H1 (cell line): Measurements from ENCODE around the gene RPS28. TPM values are rescaled to one million over a fixed set of nuclear protein-coding genes. Genes with fewer than 3 reads are reported as not detected.

Experiments
- CTCF ChIA-PET: fragments of 300-600 bp; sonication (Branson Sonifier 250); formaldehyde crosslinking; loops from one replicate; lab custom pipeline; 2021; ENCODE audit not compliant: partially characterized antibody; lab: Charles Lee
- POLR2A ChIA-PET: fragments of 300-600 bp; sonication (Branson Sonifier 250); formaldehyde crosslinking; loops from one replicate; lab custom pipeline; 2021; ENCODE audit warnings: inconsistent platforms; ENCODE audit not compliant: partially characterized antibody; lab: Charles Lee
- DNase-seq, 2 experiments: peaks; one replicate each; pipeline versions ENCODE4 v3.0.0 to v3.0.0-alpha.2; 2010 to 2022; ENCODE audit warnings: low spot score in 2 of 2, low read depth in 1 of 2, mixed read lengths in 1 of 2
- FAIRE-seq: peaks from 2 replicates; lab custom pipeline; 2011; peaks lifted over from hg19 to GRCh38; lab: Jason Lieb, UNC
- H2AFZ ChIP-seq: 2 replicates; pipeline ENCODE4 v1.8.1; 2012; ENCODE audit warnings: low read length, inconsistent platforms
- H2AK5ac ChIP-seq: 2 replicates; pipeline ENCODE4 v1.6.1; 2013; ENCODE audit warnings: low read depth, low read length
- H2BK120ac ChIP-seq: replicated peaks from 2 replicates; pipeline ENCODE3; 2013; ENCODE audit warnings: low read depth, low read length, inconsistent platforms
- H2BK12ac ChIP-seq: 2 replicates; pipeline ENCODE4 v1.6.1; 2013; ENCODE audit warnings: low read depth, low read length
- H2BK15ac ChIP-seq: 2 replicates; pipeline ENCODE4 v1.6.1; 2013; ENCODE audit warnings: low read length
- H2BK20ac ChIP-seq: 2 replicates; pipeline ENCODE4 v1.6.1; 2013; ENCODE audit warnings: low read length
- H2BK5ac ChIP-seq: 2 replicates; pipeline ENCODE4 v1.6.1; 2013; ENCODE audit warnings: low read depth, low read length
- H3K14ac ChIP-seq: 2 replicates; pipeline ENCODE4 v1.6.1; 2013; ENCODE audit warnings: inconsistent platforms; ENCODE audit not compliant: insufficient read length
- H3K18ac ChIP-seq: 2 replicates; pipeline ENCODE4 v1.6.1; 2013; ENCODE audit warnings: low read length; ENCODE audit errors: extremely low read depth
- H3K23ac ChIP-seq: 2 replicates; pipeline ENCODE4 v1.6.1; 2013; ENCODE audit warnings: inconsistent platforms; ENCODE audit not compliant: insufficient read length
- H3K23me2 ChIP-seq: 2 replicates; pipeline ENCODE4 v1.6.1; 2013; ENCODE audit warnings: low read depth, low read length
- H3K27ac ChIP-seq: 2 replicates; pipeline ENCODE4 v1.6.1; 2011; ENCODE audit warnings: low read depth, low read length, inconsistent platforms
- H3K27me3 ChIP-seq, 4 experiments: replicated peaks in 1 of 4; 1 replicate in 1 of 4; 2 replicates in 3 of 4; pipeline versions ENCODE4 v1.6.1 to v1.8.1; 2011 to 2013; ENCODE audit warnings: low read length in 3 of 4, mild to moderate bottlenecking in 3 of 4, inconsistent platforms in 2 of 4, mixed read lengths in 2 of 4, moderate library complexity in 1 of 4; ENCODE audit not compliant: control insufficient read depth in 3 of 4, insufficient read depth in 3 of 4; ENCODE audit errors: extremely low read depth in 1 of 4
- H3K36me3 ChIP-seq, 4 experiments: 2 replicates each; pipeline versions ENCODE4 v1.6.1 to v1.8.1; 2011 to 2013; ENCODE audit warnings: mild to moderate bottlenecking in 4 of 4, low read length in 3 of 4, moderate library complexity in 2 of 4, control low read depth in 1 of 4, inconsistent platforms in 1 of 4; ENCODE audit not compliant: insufficient read depth in 4 of 4, control insufficient read depth in 2 of 4
- H3K4ac ChIP-seq: replicated peaks from 2 replicates; pipeline ENCODE3; 2013; ENCODE audit warnings: low read length, low read depth, mixed read lengths, inconsistent platforms; ENCODE audit not compliant: insufficient read length
- H3K4me1 ChIP-seq, 4 experiments: replicated peaks in 1 of 4; 1 replicate in 1 of 4; 2 replicates in 3 of 4; pipeline versions ENCODE4 v1.6.1 to v1.8.1; 2011 to 2013; ENCODE audit warnings: low read length in 3 of 4, inconsistent platforms in 2 of 4, mixed read lengths in 1 of 4; ENCODE audit not compliant: insufficient read depth in 4 of 4, control insufficient read depth in 3 of 4
- H3K4me2 ChIP-seq, 2 experiments: 2 replicates each; pipeline versions ENCODE4 v1.6.1 to v1.8.1; 2011 to 2013; ENCODE audit warnings: low read depth in 2 of 2, low read length in 2 of 2, control low read depth in 1 of 2, inconsistent platforms in 1 of 2, mild to moderate bottlenecking in 1 of 2; ENCODE audit not compliant: insufficient read depth in 1 of 2
- H3K4me3 ChIP-seq, 4 experiments: fragments of 200-600, 300-600 bp in 1 of 4; sonication (generic), shearing (Covaris generic), sonication (Bioruptor Twin) in 1 of 4; 2 replicates each; pipeline versions ENCODE4 v1.5.1 to v1.8.1; 2011 to 2016; ENCODE audit warnings: low read length in 4 of 4, low read depth in 3 of 4, control low read depth in 2 of 4, inconsistent platforms in 2 of 4, mild to moderate bottlenecking in 2 of 4, mixed read lengths in 1 of 4, moderate library complexity in 1 of 4; ENCODE audit not compliant: insufficient read depth in 2 of 4; ENCODE audit errors: extremely low read depth in 1 of 4
- H3K56ac ChIP-seq: replicated peaks from 2 replicates; pipeline ENCODE3; 2013; ENCODE audit warnings: low read depth, mild to moderate bottlenecking, mixed read lengths, low read length, inconsistent platforms; ENCODE audit not compliant: insufficient read length
- H3K79me1 ChIP-seq: 2 replicates; pipeline ENCODE4 v1.6.1; 2013; ENCODE audit warnings: low read depth, low read length, control low read depth
- H3K79me2 ChIP-seq, 2 experiments: 2 replicates each; pipeline versions ENCODE4 v1.6.1 to v1.8.1; 2012 to 2013; ENCODE audit warnings: low read length in 2 of 2, mild to moderate bottlenecking in 2 of 2, inconsistent platforms in 1 of 2; ENCODE audit not compliant: insufficient read depth in 2 of 2, control insufficient read depth in 1 of 2
- H3K9ac ChIP-seq, 4 experiments: replicated peaks in 1 of 4; 1 replicate in 1 of 4; 2 replicates in 3 of 4; pipeline versions ENCODE4 v1.6.1 to v1.8.1; 2011 to 2013; ENCODE audit warnings: low read depth in 3 of 4, low read length in 3 of 4, control low read depth in 2 of 4, mild to moderate bottlenecking in 2 of 4, moderate library complexity in 2 of 4, inconsistent platforms in 1 of 4; ENCODE audit errors: extremely low read depth in 1 of 4
- H3K9me3 ChIP-seq, 2 experiments: 2 replicates each; pipeline versions ENCODE4 v1.6.1 to v1.8.1; 2012 to 2013; ENCODE audit warnings: mild to moderate bottlenecking in 2 of 2, moderate library complexity in 2 of 2, control low read depth in 1 of 2, inconsistent platforms in 1 of 2, low read depth in 1 of 2, low read length in 1 of 2, mixed read lengths in 1 of 2; ENCODE audit not compliant: insufficient read depth in 2 of 2
- H4K20me1 ChIP-seq, 2 experiments: replicated peaks in 1 of 2; 2 replicates each; pipeline versions ENCODE3 to v1.8.1; 2011 to 2013; ENCODE audit warnings: inconsistent platforms in 2 of 2, low read length in 2 of 2, mild to moderate bottlenecking in 1 of 2; ENCODE audit not compliant: insufficient read depth in 2 of 2, control insufficient read depth in 1 of 2
- H4K5ac ChIP-seq: 2 replicates; pipeline ENCODE4 v1.6.1; 2013; ENCODE audit warnings: low read length, low read depth, mixed read lengths, inconsistent platforms; ENCODE audit not compliant: insufficient read length
- H4K8ac ChIP-seq: 2 replicates; pipeline ENCODE4 v1.8.0; 2013; ENCODE audit warnings: mild to moderate bottlenecking, moderate library complexity, low read length, inconsistent platforms; ENCODE audit not compliant: insufficient read depth; ENCODE audit errors: extremely low read depth
- H4K91ac ChIP-seq: replicated peaks from 2 replicates; pipeline ENCODE3; 2013; ENCODE audit warnings: low read length, mixed read lengths, inconsistent platforms; ENCODE audit not compliant: insufficient read length
- ASH2L ChIP-seq: fragments of 200-600, 300-600 bp; sonication (generic); IDR thresholded peaks from one replicate; pipeline ENCODE4 v1.7.1; 2017; ENCODE audit warnings: low read length
- BRCA1 ChIP-seq: IDR thresholded peaks from 2 replicates; pipeline ENCODE4 v1.6.1; 2012; ENCODE audit warnings: low read depth, low read length, improper control_type of control experiment
- GABPA ChIP-seq: IDR thresholded peaks from 2 replicates; pipeline ENCODE4 v1.6.1; 2011; ENCODE audit warnings: mild to moderate bottlenecking, low read length, moderate library complexity, borderline replicate concordance; ENCODE audit not compliant: insufficient read depth
- JUN ChIP-seq: IDR thresholded peaks from 2 replicates; pipeline ENCODE4 v1.6.1; 2011; ENCODE audit warnings: low read depth, mild to moderate bottlenecking, improper control_type of control experiment, low read length
- KDM5A ChIP-seq: fragments of 200-600 bp; IDR thresholded peaks from 2 replicates; pipeline ENCODE4 v1.7.1; 2012; ENCODE audit warnings: mild to moderate bottlenecking, low read length, inconsistent platforms, mixed read lengths
- MAFK ChIP-seq: IDR thresholded peaks from 2 replicates; pipeline ENCODE4 v1.6.1; 2012; ENCODE audit warnings: low read depth, mild to moderate bottlenecking, improper control_type of control experiment, low read length
- POLR2A ChIP-seq, 2 experiments: IDR thresholded peaks; 1 replicate in 1 of 2; 2 replicates in 1 of 2; pipeline ENCODE4 v1.6.1; 2011; ENCODE audit warnings: low read depth in 2 of 2, low read length in 2 of 2, mild to moderate bottlenecking in 2 of 2; ENCODE audit errors: control extremely low read depth in 1 of 2
- POU5F1 ChIP-seq: IDR thresholded peaks from 2 replicates; pipeline ENCODE4 v1.6.1; 2011; ENCODE audit warnings: low read depth, mild to moderate bottlenecking, low read length, moderate library complexity
- TCF12 ChIP-seq: IDR thresholded peaks from 2 replicates; pipeline ENCODE4 v1.6.1; 2011; ENCODE audit warnings: low read depth, mild to moderate bottlenecking, low read length
- USF2 ChIP-seq: IDR thresholded peaks from 2 replicates; pipeline ENCODE4 v1.6.1; 2011; ENCODE audit warnings: low read length, improper control_type of control experiment
- WGBS, 2 experiments: shearing (Covaris generic) in 1 of 2; methylation state at CpG; one replicate each; pipeline versions ENCODE4 v1.1.6 to v1.1.7; 2013 to 2015; ENCODE audit warnings: low lambda C conversion rate in 2 of 2, mixed read lengths in 2 of 2, inconsistent platforms in 1 of 2, low coverage in 1 of 2, missing lambda C conversion rate in 1 of 2; ENCODE audit not compliant: insufficient replicate concordance in 2 of 2, insufficient coverage in 1 of 2, insufficient read length in 1 of 2; ENCODE audit errors: extremely low coverage in 1 of 2, missing lambda C conversion rate in 1 of 2; 5-methylcytosine and 5-hydroxymethylcytosine counted together
- polyA plus RNA-seq, 7 experiments: library from polyadenylated mRNA; depleted of rRNA in 3 of 7; stranded (reverse) in 5 of 7; unstranded in 2 of 7; fragments of >200 nt in 5 of 7; fragments of 200-250 nt in 2 of 7; gene quantifications; 1 replicate in 5 of 7; 2 replicates in 1 of 7; 4 replicates in 1 of 7; pipeline versions ENCODE4 v1.2.1 to v1.2.3, GENCODE V29; 2011 to 2013; ENCODE audit warnings: missing spikeins in 2 of 7, mixed read lengths in 2 of 7
- total RNA-seq: library from RNA; stranded (reverse); fragmentation: NEBNext Ultra II Directional; extraction: Animal tissue kit (Norgen Biotek cat#: 25700); gene quantifications from 2 replicates; pipeline ENCODE4 v1.2.1, GENCODE V29; 2021

RPS28 gene
- total and polyA plus RNA-seq, 2 of the 8 experiments (the other 6 are each of a cell fraction or from before 2014, with no cell fraction given), result 1,241 to 1,699 TPM

GRCh38 chr19:8331263-8331845, 10.1 kb downstream of the RPS28 start:
- H3K4me2 ChIP-seq, result no peak overlapping the region
- H3K79me2 ChIP-seq, result no peaks in the 10 kb centered on the region
- no peak overlapping the region for H4K5ac ChIP-seq
- H2BK5ac ChIP-seq, result no peak overlapping the region
- peaks cover 0 to 17% (median 8%) of the 10 kb centered on the region in 4 experiments; a peak in 6 of 7 replicates for H3K4me1 ChIP-seq
- WGBS, 2 experiments, result 72% methylated on average over 8 of the region's 8 CpGs; no CpG with 5 or more reads in 1 of the 2 experiments
- H3K4ac ChIP-seq, result no peak overlapping the region
- H2BK12ac ChIP-seq, result no peak overlapping the region
- H3K9me3 ChIP-seq, result no peaks in the 10 kb centered on the region
- no peaks in the 10 kb centered on the region for H4K20me1 ChIP-seq
- POLR2A ChIA-PET, result interaction anchor here (1.0 to 27.1 kb wide), 3 partner anchors 18 to 59 kb away, joined by 3 to 583 read pairs (median 7); partner anchors contain the start of genes CD320, NDUFA7, RAB11B and RPS28
- H3K36me3 ChIP-seq, result peaks cover 0 to 4% (median 0%) of the 10 kb centered on the region in 4 experiments; a peak in 1 of 8 replicates
- H2BK20ac ChIP-seq, result no peak overlapping the region
- H4K91ac ChIP-seq, result no peak overlapping the region
- TF ChIP-seq USF2, result no peak
- TF ChIP-seq POU5F1, result no peak
- TF ChIP-seq BRCA1, result no peak
- no peak for TF ChIP-seq MAFK
- TF ChIP-seq TCF12, result no peak
- TF ChIP-seq POLR2A (IDR thresholded peaks at IDR 0.05; ENCODE audit: control extremely low read depth in 1 of 2, low read depth in 2 of 2, low read length in 2 of 2), result no peak
- TF ChIP-seq JUN, result no peak
- no peak for TF ChIP-seq GABPA
- TF ChIP-seq ASH2L, result no peak
- TF ChIP-seq KDM5A, result no peak
- H3K14ac ChIP-seq, result no peak overlapping the region
- no peak overlapping the region for H2AK5ac ChIP-seq
- no peak overlapping the region for H3K23ac ChIP-seq
- H2BK15ac ChIP-seq, result no peak overlapping the region
- peaks cover 16% of the 10 kb centered on the region; the same call in 1 of the 2 replicates for H3K23me2 ChIP-seq
- no peak overlapping the region for H3K56ac ChIP-seq
- no peak overlapping the region for H3K9ac ChIP-seq
- CTCF ChIA-PET, result interaction anchor here (0.7 to 2.8 kb wide), 5 partner anchors 10 to 23 kb away, joined by 3 to 9 read pairs (median 3); partner anchors contain the start of gene KANK3
- DNase-seq (no peak), FAIRE-seq (no peak)
- H3K79me1 ChIP-seq, result no peaks in the 10 kb centered on the region
- H4K8ac ChIP-seq, result no peak overlapping the region
- no peak overlapping the region for H3K4me3 ChIP-seq
- no peak overlapping the region for H2BK120ac ChIP-seq
- no peak overlapping the region for H2AFZ ChIP-seq
- H3K27ac ChIP-seq, result no peak overlapping the region
- H3K18ac ChIP-seq, result no peak overlapping the region
- H3K27me3 ChIP-seq, result peaks cover 21 to 38% (median 33%) of the 10 kb centered on the region in 4 experiments
